Endothelial cell of umbilical vein (primary cell): ENCODE measurements around the gene SFMBT2.

Experiments
- EZH2 ChIP-seq: IDR thresholded peaks from 2 replicates; pipeline ENCODE4 v1.6.1; 2012; ENCODE audit warnings: borderline replicate concordance, low read depth, mild to moderate bottlenecking, moderate library complexity, low read length, inconsistent platforms; ENCODE audit not compliant: severe bottlenecking
- GATA2 ChIP-seq: IDR thresholded peaks from 2 replicates; pipeline ENCODE4 v1.7.0; 2011; ENCODE audit warnings: low read depth, mild to moderate bottlenecking, moderate library complexity, mixed read lengths, low read length; ENCODE audit not compliant: insufficient read length, insufficient read depth
- JUN ChIP-seq: IDR thresholded peaks from 2 replicates; pipeline ENCODE4 v1.6.1; 2011; ENCODE audit warnings: borderline replicate concordance, low read depth; ENCODE audit not compliant: insufficient read length, insufficient read depth
- MYC ChIP-seq: IDR thresholded peaks from one replicate; pipeline ENCODE4 v1.6.1; 2011; ENCODE audit warnings: mild to moderate bottlenecking, low read depth, low read length
- POLR2A ChIP-seq: IDR thresholded peaks from 2 replicates; pipeline ENCODE4 v1.6.1; 2012; ENCODE audit warnings: low read depth, mild to moderate bottlenecking, control low read depth, low read length
- POLR2AphosphoS5 ChIP-seq: IDR thresholded peaks from 2 replicates; pipeline ENCODE4 v1.6.1; 2012; ENCODE audit warnings: low read depth, mild to moderate bottlenecking, control low read depth, low read length, moderate library complexity; ENCODE audit not compliant: insufficient read depth
- TF ChIP-seq, protein P1 (sequence below), 2 donors: IDR thresholded peaks; 1 replicate in 1 of 2; 2 replicates in 1 of 2; pipeline ENCODE4 v1.5.1; 2011; ENCODE audit warnings: low read length in 2 of 2, mild to moderate bottlenecking in 2 of 2, moderate library complexity in 2 of 2, control low read depth in 1 of 2, inconsistent platforms in 1 of 2, low read depth in 1 of 2; ENCODE audit not compliant: insufficient read depth in 1 of 2; ENCODE audit errors: extremely low read depth in 1 of 2
- TF ChIP-seq, protein P2 (sequence below): IDR thresholded peaks from 2 replicates; pipeline ENCODE4 v1.6.1; 2011; ENCODE audit not compliant: insufficient read depth, insufficient read length

DNA sequence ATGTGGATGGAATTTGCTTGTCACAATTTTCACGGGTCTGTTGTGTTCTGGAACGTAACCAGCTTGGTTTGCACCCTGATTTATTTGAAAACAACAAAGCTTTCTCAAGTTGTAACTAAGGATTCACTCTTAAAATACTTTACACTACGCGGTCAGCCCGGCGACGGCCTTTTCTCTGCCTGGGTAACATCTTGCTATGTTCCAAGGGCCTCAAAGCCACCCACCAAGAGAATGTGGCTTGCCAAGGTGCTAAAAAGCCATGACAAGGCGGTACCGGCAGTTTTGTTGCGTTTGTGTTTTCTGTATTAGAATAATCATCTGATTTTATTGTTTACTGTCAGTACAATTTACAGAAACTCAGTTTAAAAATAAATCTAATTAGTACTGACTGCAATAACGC is 220.9 kb downstream of the SFMBT2 start:
- TF ChIP-seq, protein P1, sequence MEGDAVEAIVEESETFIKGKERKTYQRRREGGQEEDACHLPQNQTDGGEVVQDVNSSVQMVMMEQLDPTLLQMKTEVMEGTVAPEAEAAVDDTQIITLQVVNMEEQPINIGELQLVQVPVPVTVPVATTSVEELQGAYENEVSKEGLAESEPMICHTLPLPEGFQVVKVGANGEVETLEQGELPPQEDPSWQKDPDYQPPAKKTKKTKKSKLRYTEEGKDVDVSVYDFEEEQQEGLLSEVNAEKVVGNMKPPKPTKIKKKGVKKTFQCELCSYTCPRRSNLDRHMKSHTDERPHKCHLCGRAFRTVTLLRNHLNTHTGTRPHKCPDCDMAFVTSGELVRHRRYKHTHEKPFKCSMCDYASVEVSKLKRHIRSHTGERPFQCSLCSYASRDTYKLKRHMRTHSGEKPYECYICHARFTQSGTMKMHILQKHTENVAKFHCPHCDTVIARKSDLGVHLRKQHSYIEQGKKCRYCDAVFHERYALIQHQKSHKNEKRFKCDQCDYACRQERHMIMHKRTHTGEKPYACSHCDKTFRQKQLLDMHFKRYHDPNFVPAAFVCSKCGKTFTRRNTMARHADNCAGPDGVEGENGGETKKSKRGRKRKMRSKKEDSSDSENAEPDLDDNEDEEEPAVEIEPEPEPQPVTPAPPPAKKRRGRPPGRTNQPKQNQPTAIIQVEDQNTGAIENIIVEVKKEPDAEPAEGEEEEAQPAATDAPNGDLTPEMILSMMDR (IDR thresholded peaks at IDR 0.05; ENCODE audit: extremely low read depth in 1 of 2, insufficient read depth in 1 of 2, low read depth in 1 of 2, low read length in 2 of 2): no peak
- TF ChIP-seq EZH2 (no peak), POLR2A (no peak), POLR2AphosphoS5 (no peak), GATA2 (no peak), JUN (no peak), MYC (no peak)
- TF ChIP-seq, protein P2, sequence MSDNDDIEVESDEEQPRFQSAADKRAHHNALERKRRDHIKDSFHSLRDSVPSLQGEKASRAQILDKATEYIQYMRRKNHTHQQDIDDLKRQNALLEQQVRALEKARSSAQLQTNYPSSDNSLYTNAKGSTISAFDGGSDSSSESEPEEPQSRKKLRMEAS: no peak
